ENCODE results near the gene RP2. TPM values are rescaled to one million over a fixed set of nuclear protein-coding genes. Genes with fewer than 3 reads are reported as not detected.

RP2 gene
- polyA plus RNA-seq, 2 of the 4 experiments (the other 2 are of a cell fraction) = 14.0 to 14.8 TPM

DNA sequence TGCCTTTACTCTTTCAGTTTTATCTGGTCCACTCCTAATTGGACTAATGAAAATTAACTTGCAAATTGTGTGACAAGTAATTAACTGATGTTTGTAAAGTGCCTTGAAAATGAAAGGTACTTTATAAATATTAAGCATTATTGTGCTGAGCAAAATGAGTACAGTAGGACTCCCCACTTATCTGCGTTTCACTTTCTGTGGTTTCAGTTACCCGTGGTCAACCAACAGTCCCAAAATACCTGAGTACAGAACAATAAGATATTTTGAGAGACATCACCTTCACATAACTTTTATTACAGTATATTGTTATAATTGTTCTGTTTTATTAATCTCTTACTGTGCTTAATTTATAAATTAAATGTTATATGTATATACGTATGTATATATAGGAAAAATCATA lies 48.0 kb downstream of the RP2 start:
- no peak for FAIRE-seq
- POLR2A ChIA-PET = no interaction called here

DNA sequence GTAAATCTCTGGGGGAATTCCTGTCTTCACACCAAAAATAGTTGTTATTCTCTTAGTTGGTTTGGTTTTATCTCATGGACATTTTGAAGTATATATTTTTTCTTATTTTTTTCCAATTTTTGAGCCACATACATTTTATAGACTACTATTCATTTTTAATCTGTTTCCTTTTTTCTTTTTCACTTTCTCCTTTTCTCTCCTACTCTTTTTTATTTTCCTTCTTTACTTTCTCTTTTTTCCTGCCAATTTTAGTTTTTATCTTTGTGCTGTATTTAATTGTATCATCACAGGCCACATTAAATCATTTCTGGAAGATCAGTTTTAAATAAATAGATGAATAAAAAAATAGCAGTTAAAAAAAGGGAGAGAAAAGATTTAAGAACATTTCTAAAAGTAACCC lies 61.4 kb downstream of the RP2 start:
- Histone ChIP-seq H3K27ac (no peak overlapping the region), H3K9me3 (no peaks in the 10 kb centered on the region), H3K4me2 (no peak overlapping the region), H3K4me1 (0 out of 3 replicates have a peak, but pooled peaks cover under 1% of the 10 kb centered on the region), H3K4me3 (no peak overlapping the region)
- no peak for TF ChIP-seq HOXB13 (CRISPR knock-in tag; IDR thresholded peaks at IDR 0.05; ENCODE audit: low read depth)
- TF ChIP-seq NR3C1 (IDR thresholded peaks at IDR 0.05) = no peak
- TF ChIP-seq HOXA7 (CRISPR knock-in tag; IDR thresholded peaks at IDR 0.05) = no peak
- TF ChIP-seq EHMT2 (IDR thresholded peaks at IDR 0.05; ENCODE audit: low read depth) = no peak
- TF ChIP-seq, protein P1, sequence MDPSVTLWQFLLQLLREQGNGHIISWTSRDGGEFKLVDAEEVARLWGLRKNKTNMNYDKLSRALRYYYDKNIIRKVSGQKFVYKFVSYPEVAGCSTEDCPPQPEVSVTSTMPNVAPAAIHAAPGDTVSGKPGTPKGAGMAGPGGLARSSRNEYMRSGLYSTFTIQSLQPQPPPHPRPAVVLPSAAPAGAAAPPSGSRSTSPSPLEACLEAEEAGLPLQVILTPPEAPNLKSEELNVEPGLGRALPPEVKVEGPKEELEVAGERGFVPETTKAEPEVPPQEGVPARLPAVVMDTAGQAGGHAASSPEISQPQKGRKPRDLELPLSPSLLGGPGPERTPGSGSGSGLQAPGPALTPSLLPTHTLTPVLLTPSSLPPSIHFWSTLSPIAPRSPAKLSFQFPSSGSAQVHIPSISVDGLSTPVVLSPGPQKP (IDR thresholded peaks at IDR 0.05; ENCODE audit: low read depth, low read length) = no peak
- no peak for TF ChIP-seq JUN (IDR thresholded peaks at IDR 0.05)
- no peak for TF ChIP-seq HOXB5 (CRISPR knock-in tag; IDR thresholded peaks at IDR 0.05)
- TF ChIP-seq EHF (CRISPR knock-in tag; IDR thresholded peaks at IDR 0.05) = no peak
- no peak for TF ChIP-seq CHD4 (IDR thresholded peaks at IDR 0.05; ENCODE audit: borderline replicate concordance)
- ChIA-PET POLR2A (no interaction called here), CTCF (no interaction called here)
- ATAC-seq = no peak
- no peak for DNase-seq (ENCODE audit: low read depth in 1 of 2, low spot score in 1 of 2)
- FAIRE-seq = no peak

More for the DNA sequence above, 48.0 kb downstream of the RP2 start:
- TF ChIP-seq POLR2A (IDR thresholded peaks at IDR 0.05; ENCODE audit: low read length) (no peak), RFX5 (IDR thresholded peaks at IDR 0.05) (no peak), TFCP2L1 (CRISPR knock-in tag; IDR thresholded peaks at IDR 0.05) (no peak), EHMT2 (IDR thresholded peaks at IDR 0.05; ENCODE audit: low read depth) (no peak), PHF8 (IDR thresholded peaks at IDR 0.05; ENCODE audit: borderline replicate concordance, low read depth) (no peak), EHF (CRISPR knock-in tag; IDR thresholded peaks at IDR 0.05) (no peak), HEYL (CRISPR knock-in tag; IDR thresholded peaks at IDR 0.05) (no peak), HOXB13 (CRISPR knock-in tag; IDR thresholded peaks at IDR 0.05; ENCODE audit: low read depth) (no peak), FOSB (CRISPR knock-in tag; IDR thresholded peaks at IDR 0.05) (no peak), EP300 (IDR thresholded peaks at IDR 0.05) (no peak), HOXA7 (CRISPR knock-in tag; IDR thresholded peaks at IDR 0.05) (no peak), RNF2 (IDR thresholded peaks at IDR 0.05; ENCODE audit: borderline replicate concordance, low read depth) (no peak), GATA3 (IDR thresholded peaks at IDR 0.05; ENCODE audit: borderline replicate concordance) (no peak)
- TF ChIP-seq, protein P2, sequence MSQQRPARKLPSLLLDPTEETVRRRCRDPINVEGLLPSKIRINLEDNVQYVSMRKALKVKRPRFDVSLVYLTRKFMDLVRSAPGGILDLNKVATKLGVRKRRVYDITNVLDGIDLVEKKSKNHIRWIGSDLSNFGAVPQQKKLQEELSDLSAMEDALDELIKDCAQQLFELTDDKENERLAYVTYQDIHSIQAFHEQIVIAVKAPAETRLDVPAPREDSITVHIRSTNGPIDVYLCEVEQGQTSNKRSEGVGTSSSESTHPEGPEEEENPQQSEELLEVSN (IDR thresholded peaks at IDR 0.05; ENCODE audit: borderline replicate concordance, low read depth) = no peak
- TF ChIP-seq, protein P3, sequence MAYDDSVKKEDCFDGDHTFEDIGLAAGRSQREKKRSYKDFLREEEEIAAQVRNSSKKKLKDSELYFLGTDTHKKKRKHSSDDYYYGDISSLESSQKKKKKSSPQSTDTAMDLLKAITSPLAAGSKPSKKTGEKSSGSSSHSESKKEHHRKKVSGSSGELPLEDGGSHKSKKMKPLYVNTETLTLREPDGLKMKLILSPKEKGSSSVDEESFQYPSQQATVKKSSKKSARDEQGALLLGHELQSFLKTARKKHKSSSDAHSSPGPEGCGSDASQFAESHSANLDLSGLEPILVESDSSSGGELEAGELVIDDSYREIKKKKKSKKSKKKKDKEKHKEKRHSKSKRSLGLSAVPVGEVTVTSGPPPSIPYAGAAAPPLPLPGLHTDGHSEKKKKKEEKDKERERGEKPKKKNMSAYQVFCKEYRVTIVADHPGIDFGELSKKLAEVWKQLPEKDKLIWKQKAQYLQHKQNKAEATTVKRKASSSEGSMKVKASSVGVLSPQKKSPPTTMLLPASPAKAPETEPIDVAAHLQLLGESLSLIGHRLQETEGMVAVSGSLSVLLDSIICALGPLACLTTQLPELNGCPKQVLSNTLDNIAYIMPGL (CRISPR knock-in tag; IDR thresholded peaks at IDR 0.05; ENCODE audit: borderline replicate concordance) = no peak
- TF ChIP-seq, protein P4, sequence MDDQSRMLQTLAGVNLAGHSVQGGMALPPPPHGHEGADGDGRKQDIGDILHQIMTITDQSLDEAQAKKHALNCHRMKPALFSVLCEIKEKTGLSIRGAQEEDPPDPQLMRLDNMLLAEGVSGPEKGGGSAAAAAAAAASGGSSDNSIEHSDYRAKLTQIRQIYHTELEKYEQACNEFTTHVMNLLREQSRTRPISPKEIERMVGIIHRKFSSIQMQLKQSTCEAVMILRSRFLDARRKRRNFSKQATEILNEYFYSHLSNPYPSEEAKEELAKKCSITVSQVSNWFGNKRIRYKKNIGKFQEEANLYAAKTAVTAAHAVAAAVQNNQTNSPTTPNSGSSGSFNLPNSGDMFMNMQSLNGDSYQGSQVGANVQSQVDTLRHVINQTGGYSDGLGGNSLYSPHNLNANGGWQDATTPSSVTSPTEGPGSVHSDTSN (IDR thresholded peaks at IDR 0.05) = no peak
- no peaks in the 10 kb centered on the region for H3K9me3 ChIP-seq
- no peak overlapping the region for H3K4me3 ChIP-seq
- ATAC-seq = no peak
- WGBS (ENCODE audit: missing lambda C conversion rate) = 90% methylated on average over 3 of the region's 3 CpGs
- CTCF ChIA-PET = no interaction called here
- H3K4me2 ChIP-seq = no peak overlapping the region
- H3K27ac ChIP-seq = no peak overlapping the region
- no peaks in the 10 kb centered on the region for H3K4me1 ChIP-seq
- DNase-seq (ENCODE audit: low read depth in 1 of 2, low spot score in 1 of 2) = no peak

Measured in A549 (cell line).